ENCODE results near the gene PTTG1. TPM values are rescaled to one million over a fixed set of nuclear protein-coding genes. Genes with fewer than 3 reads are reported as not detected.
A peak's percentile ranks its signal among the peaks of the same experiment; 100 is the strongest.

The PTTG1 gene
- total and polyA plus RNA-seq, 2 experiments from 2014 or later: 394 to 620 TPM

GRCh38 chr5:160434022-160434531 is 12.4 kb downstream of the PTTG1 start:
- no peak overlapping the region for H3K27ac ChIP-seq (ENCODE audit: low read depth)
- Mint-ChIP-seq H3K4me3 (no peak overlapping the region), H3K9me3 (no peaks in the 10 kb centered on the region), H3K27me3 (ENCODE audit: insufficient read depth, low read depth, poor library complexity) (no peaks in the 10 kb centered on the region), H3K4me1 (peaks cover 3% of the 10 kb centered on the region; the same call in 2 of the 3 replicates), H3K27ac (no peak overlapping the region), H3K36me3 (ENCODE audit: low read depth) (peaks cover 3% of the 10 kb centered on the region; the same call in 2 of the 3 replicates)
- ATAC-seq: peak; percentile 56
- 0 out of 2 replicates have a peak, but pooled peaks cover 2% of the 10 kb centered on the region for H3K36me3 ChIP-seq (ENCODE audit: insufficient read depth)
- no peaks in the 10 kb centered on the region for H3K27me3 ChIP-seq (ENCODE audit: insufficient read depth)
- H3K79me2 ChIP-seq (replicated peaks; ENCODE audit: insufficient read depth): no peaks in the 10 kb centered on the region
- H3K9me2 ChIP-seq (ENCODE audit: insufficient read depth): no peaks in the 10 kb centered on the region
- H3K4me2 ChIP-seq: no peak overlapping the region
- no peaks in the 10 kb centered on the region for H4K20me1 ChIP-seq (replicated peaks; ENCODE audit: insufficient read depth)
- TF ChIP-seq EZH2phosphoT487 (IDR thresholded peaks at IDR 0.05; ENCODE audit: unreplicated experiment) (no peak), NANOG (IDR thresholded peaks at IDR 0.05; ENCODE audit: borderline replicate concordance) (no peak), ZNF462 (CRISPR knock-in tag; IDR thresholded peaks at IDR 0.05) (no peak), POLR2AphosphoS5 (IDR thresholded peaks at IDR 0.05; ENCODE audit: low read depth) (no peak), ETS1 (IDR thresholded peaks at IDR 0.05) (no peak), CTCF (conservative IDR thresholded peaks at IDR 0.05; ENCODE audit: low read depth in 2 of 2) (no peak), CREB1 (CRISPR knock-in tag; IDR thresholded peaks at IDR 0.05; ENCODE audit: low read depth) (no peak), STAT1 (IDR thresholded peaks at IDR 0.05; ENCODE audit: unreplicated experiment) (no peak), ZNF114 (CRISPR knock-in tag; IDR thresholded peaks at IDR 0.05) (no peak), JUNB (IDR thresholded peaks at IDR 0.05; ENCODE audit: unreplicated experiment) (no peak), ZNF331 (CRISPR knock-in tag; IDR thresholded peaks at IDR 0.05; ENCODE audit: low read depth) (no peak)
- no peaks in the 10 kb centered on the region for H3F3A ChIP-seq (replicated peaks; ENCODE audit: low read depth)
- peak; percentile 46 for DNase-seq (ENCODE audit: low spot score)
- no peak overlapping the region for H2AFZ ChIP-seq
- H3K4me1 ChIP-seq (ENCODE audit: insufficient read depth): no peaks in the 10 kb centered on the region
- H3K4me3 ChIP-seq: no peak overlapping the region
